GM13977 (cell line): ENCODE results near the gene ATP8B4.
"Not testable (repeated sequence)": the region's sequence is repeated elsewhere in the genome, so short reads cannot be mapped to it uniquely, and the experiment has no call there.

Source experiments
- DNase-seq: peaks from one replicate; pipeline ENCODE4 v3.0.0; 2012; ENCODE audit warnings: low spot score
- CTCF ChIP-seq: IDR thresholded peaks from 2 replicates; pipeline ENCODE4 v1.5.1; 2012; ENCODE audit warnings: mild to moderate bottlenecking, control low read depth; ENCODE audit not compliant: insufficient read depth; ENCODE audit errors: extremely low read depth, missing control alignments
- in situ Hi-C: fragments of 300-500 bp; cut with MboI; formaldehyde crosslinking; loops from one replicate; pipeline ENCODE4 v1.12.0; 2022; ENCODE audit warnings: low sequenced_read_pairs, low pct_unique_long_range_greater_than_20kb, mixed read lengths, inconsistent platforms; ENCODE audit not compliant: unreplicated experiment

The ATP8B4 gene

GRCh38 chr15:50134524-50135024 is 15.5 kb upstream of the ATP8B4 start:
- DNase-seq: peak; percentile 10
- in situ Hi-C loops: loop anchor here (25.0 kb wide), 2 partner anchors 897 to 1272 kb away; no protein-coding TSS in a partner anchor
- TF ChIP-seq CTCF: no peak

GRCh38 chr15:50132251-50132984 is 13.4 kb upstream of the ATP8B4 start:
- not testable (repeated sequence) for DNase-seq

GRCh38 chr15:50131617-50132016 is 12.6 kb upstream of the ATP8B4 start:
- in situ Hi-C loops: loop anchor here (25.0 kb wide), 2 partner anchors 894 to 1269 kb away; no protein-coding TSS in a partner anchor
- no peak for TF ChIP-seq CTCF
- DNase-seq: no peak

More at GRCh38 chr15:50132251-50132984, 13.4 kb upstream of the ATP8B4 start:
- in situ Hi-C loops: loop anchor here (25.0 kb wide), 2 partner anchors 895 to 1270 kb away; no protein-coding TSS in a partner anchor

GRCh38 chr15:50128266-50128665 is 9.2 kb upstream of the ATP8B4 start:
- no peak for DNase-seq
- in situ Hi-C loops: loop anchor here (25.0 kb wide), 2 partner anchors 891 to 1266 kb away; no protein-coding TSS in a partner anchor
- TF ChIP-seq CTCF: no peak

GRCh38 chr15:50127255-50127777 is 8.3 kb upstream of the ATP8B4 start:
- DNase-seq: no peak
- in situ Hi-C loops: loop anchor here (25.0 kb wide), 2 partner anchors 890 to 1265 kb away; no protein-coding TSS in a partner anchor
- no peak for TF ChIP-seq CTCF

- in situ Hi-C loops: loop anchor here (25.0 kb wide), 2 partner anchors 889 to 1264 kb away; no protein-coding TSS in a partner anchor
- no peak for DNase-seq
- TF ChIP-seq CTCF: no peak
Measured at GRCh38 chr15:50126072-50126471, 7.0 kb upstream of the ATP8B4 start.

GRCh38 chr15:50124631-50125030 is 5.6 kb upstream of the ATP8B4 start:
- no peak for DNase-seq
- in situ Hi-C loops: loop anchor here (25.0 kb wide), 2 partner anchors 887 to 1262 kb away; no protein-coding TSS in a partner anchor
- TF ChIP-seq CTCF: no peak
